ENCODE results near the gene MICB.
"Not testable (repeated sequence)": the region's sequence is repeated elsewhere in the genome, so short reads cannot be mapped to it uniquely, and the experiment has no call there.

The MICB gene

DNA sequence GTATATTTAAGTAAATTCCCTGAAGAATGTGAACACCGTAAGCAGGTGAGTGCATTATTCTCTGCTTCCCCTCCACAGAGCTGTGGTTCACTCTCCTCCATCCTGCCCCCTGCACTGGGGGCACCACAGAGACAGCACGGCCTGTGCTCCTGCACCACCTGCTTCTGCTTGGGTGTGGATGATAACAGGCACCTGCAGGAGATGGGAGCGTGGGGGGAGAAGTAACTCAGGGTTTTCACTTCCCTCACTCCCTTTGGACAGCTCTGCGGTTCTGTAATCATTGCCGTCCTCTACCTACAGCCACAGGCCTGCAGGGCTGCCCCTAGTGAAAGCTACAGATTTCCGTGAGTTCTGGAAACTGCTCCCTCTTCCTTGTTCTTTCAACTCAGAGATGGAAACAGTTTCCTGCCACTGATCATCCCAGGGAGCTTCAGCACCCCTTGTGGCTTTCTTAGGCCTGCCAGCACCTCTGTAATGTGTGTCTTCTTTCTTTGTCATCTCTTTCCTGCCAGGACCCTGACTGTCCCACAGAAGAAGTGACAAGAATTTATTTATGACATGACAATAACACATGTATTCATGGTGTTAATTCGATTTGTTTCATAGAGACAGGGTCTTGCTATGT is 21.3 kb upstream of the MICB start:
- DNase-seq: no peak

DNA sequence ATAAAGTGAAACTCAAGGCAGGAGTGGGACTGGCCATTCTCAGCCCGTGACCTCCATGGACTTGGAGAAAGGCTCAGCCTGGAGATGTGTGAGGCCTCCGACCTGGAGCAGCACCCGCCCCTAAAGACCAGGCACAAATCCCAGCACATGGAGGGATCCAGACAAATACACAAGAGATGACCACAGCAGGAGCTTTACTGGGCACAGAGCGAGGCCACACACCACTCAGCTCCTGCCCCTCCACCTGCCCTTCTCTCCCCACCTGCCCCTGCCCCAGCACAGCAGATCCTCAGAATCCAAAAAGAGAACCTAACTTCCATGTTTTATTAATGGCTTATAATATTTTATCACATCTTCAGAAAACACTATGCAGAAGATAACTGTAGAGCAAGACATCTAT is 20.4 kb upstream of the MICB start:
- DNase-seq: no peak

DNA sequence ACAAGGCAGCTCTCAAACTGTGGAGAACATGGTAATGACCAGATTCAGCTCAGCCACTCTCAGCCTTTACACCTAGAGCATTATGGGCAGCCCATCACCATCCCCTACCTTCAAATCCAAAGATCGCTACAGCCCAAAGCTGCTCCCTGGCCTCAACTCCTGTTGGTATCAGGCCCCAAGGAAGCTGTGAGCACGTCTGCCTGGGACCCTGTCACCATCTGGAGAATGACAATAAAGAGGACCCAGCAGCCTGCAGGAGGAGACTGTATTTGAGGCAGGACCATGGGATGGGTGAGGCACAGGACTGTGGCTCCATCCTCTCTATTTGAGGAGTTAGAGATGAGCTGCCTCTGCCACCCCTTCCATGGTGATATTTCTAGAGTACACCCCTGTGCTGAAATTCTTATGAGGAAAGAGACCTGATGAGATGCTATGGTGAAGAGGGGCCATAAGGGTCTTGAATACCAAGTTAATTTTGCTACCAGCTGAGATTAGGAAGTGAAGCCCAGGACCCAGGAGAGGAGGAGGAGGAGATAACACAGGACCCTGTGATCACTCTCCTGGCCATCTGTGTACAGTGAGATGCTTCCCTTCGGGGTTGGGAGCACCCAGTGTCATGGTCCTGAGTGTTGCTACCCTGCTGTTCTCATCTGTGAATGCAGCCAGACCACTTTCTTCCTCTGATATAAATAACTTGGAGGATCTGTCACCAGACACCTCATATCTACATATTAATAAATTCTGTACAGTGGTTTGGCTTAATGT is 19.6 kb upstream of the MICB start:
- DNase-seq: no peak

DNA sequence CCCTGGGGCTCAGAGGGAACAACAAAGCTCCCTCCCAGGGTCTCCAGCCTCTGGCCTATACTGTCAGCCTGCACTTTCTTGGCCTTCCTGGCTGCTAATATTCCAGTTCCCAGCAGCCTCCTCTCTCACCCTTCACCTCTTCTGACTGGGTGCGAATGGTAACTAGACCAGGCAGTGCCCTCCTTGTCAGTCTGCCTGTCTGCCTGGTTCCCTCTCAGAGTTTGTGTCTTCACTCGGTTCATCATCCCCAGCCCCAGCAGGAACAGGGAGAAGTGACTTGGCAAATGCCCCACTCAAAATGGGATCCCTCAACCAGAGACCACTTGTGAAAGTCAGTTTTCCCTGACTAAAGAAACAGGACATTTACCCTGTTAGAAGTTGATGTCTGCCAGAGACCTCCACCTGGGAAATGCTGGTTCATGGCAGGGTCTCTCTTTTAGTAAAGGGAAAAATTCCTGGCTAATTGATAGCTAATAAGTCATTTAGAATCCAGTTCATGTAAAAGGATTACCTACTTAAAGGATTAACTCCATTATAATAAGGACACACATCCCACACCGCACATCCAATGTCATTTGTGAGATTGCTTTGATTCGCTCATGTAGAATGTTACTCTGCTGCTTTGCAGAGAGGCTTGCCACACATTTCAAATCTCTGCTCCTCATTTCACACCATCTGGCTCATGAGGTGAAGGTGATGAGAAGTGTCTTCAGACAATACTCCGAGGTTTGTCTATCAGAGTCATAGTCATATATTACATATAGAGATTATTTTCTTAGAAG is 18.6 kb upstream of the MICB start:
- no peak for DNase-seq

DNA sequence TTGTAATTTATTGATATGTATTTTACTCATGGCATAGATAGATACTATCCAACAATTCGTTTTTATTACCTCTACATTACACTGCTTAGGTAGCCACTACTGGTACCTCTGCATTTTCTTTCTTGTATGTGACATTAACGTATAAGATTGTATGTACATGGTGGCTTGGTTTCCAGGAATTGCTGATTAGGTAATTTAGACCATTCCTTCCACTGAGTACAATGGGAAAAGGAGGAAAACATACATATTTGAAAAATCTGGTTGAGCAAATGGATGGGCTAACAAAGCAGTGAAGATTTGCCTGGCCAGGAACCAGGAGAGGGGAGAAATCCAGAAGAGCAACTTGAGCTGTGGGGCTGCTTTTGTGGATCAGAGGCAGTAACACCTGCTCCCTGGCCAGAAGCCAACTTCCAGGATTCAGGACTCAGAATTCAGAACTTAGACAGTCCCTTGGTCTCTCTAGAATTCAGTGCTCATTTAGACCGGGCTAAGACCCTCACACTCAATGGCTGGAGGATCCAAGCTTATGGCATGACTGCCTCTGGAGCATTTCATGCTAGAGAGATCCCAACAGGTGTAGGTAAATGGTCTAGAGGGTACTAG is 17.9 kb upstream of the MICB start:
- DNase-seq: no peak

DNA sequence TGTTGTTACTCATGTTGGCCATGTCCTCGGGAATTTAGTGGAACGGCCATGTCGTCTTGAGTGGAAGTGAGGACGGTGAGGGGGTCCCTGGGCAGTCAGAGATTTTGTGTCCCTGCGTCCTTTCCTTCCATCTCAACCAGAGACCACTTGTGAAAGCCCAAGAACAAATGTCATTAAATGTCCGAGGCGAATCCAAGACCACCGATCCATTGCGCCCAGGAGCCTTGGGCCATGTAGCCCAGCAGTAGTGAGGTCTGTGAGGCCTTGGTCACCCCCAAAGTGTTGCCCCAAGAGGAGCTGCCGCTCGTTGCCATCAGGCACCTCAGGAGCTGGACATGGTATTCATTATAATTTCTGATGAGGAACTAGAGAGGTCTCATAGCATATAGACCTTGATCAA is 17.4 kb upstream of the MICB start:
- DNase-seq: no peak

DNA sequence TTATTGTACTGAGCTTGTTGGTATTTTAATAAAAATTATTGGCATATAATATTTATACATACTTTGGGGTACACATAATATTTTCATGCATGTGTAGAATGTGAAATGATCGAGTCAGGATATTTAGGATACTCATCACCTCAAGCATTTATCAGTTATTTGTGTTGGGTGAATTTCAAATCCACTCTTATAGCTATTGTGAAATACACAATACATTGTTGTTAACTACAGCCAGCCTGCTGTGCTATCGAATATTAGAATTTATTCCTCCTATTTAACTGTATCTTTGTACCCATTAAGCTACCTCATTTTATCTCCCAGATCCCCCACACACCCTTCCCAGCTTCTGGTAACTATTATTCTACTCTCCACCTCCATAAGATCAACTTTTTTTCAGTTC is 14.6 kb upstream of the MICB start:
- no peak for DNase-seq

DNA sequence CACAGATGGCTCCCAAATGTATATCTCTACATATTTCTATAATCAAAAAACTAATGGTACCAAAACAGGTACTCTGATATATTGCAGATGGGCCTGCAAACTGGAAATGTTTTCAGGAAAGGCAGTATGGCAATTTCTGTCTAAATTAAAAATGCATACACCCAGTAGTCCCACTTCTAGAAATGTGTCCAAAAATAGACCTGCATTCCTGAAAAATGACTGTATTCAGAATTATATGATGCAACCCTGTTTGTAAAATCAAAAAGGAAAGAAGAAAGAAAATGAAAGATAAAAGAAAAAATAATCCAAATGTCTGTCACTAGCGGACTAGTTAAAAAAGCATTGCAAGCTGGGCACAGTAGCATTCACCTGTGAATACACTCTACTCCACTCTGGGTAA is 12.9 kb upstream of the MICB start:
- peak; percentile 34 for DNase-seq

DNA sequence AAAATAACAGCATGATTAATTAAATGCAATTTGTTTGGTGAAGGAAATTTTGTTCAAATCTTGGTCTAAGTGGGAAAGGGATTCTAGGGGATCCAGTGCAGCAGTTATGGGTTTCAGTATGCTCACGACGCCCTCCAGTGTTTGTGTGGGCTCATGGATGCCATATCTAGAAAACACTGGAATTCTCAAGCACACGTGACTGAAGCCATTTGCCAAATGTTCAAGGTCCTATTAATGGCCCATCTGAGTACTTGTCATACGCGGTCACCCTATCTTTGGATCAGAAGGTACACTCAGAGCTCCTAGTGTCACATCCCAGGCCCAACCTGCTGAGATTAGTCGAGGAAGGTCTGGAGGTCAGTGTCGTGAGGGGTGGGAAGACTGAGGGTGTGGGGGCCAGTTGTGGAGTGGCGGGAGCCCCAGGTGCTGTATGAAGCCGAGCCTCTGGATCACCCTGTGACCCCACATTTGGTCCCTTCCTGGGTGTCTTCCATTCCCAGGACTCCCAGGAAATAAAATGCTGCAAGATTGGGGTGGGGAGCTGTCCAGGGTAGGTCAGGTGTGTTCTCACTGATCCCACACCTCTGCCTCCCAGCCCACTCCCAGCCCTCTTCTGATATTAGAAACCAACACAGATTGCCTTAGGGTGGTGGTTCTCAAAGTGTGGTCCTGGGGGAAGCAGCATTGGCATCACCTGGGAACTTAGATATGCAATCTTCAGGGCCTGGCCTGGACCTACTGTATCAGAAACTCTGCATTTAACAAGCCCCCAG is 11.7 kb upstream of the MICB start:
- DNase-seq: not testable (repeated sequence)

DNA sequence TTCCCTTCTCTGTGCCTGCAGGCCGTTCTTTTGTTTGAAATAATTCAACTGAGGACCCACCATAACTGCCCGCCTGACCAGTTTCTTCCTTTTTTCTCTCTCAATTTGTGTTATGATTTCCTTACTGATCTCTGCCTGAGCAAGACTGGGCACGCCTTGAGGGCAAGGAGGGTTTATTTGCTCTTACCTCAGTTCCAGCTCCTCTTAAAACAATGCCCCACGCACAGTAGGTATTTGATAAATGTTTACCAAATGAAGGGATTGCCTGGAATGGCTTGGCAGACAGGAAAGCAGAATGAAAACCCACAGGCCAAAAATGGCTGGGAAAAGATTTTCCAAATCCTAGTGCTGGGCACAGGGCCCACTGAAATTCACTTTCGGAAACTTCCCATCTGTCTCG is 10.3 kb upstream of the MICB start:
- DNase-seq: not testable (repeated sequence)

DNA sequence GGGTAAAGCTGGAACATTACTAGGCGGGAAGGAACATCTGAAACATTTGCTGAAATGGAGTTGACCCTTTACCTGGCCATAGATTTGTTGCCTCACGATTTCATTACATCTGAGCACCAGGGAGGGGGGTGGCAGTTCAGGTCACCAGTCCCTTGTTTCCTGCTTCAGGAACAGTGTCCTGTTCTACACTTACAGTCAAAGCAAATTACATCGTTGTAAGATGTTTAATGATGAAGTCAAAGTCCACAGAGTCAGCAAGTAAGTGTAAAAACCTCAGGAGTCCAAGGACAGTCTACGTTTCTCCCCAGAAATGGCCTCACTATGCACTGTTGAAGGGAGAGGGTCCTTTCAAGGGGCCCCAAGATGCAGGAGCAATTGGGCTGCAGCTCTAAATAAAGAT is 8.9 kb upstream of the MICB start:
- DNase-seq: no peak

DNA sequence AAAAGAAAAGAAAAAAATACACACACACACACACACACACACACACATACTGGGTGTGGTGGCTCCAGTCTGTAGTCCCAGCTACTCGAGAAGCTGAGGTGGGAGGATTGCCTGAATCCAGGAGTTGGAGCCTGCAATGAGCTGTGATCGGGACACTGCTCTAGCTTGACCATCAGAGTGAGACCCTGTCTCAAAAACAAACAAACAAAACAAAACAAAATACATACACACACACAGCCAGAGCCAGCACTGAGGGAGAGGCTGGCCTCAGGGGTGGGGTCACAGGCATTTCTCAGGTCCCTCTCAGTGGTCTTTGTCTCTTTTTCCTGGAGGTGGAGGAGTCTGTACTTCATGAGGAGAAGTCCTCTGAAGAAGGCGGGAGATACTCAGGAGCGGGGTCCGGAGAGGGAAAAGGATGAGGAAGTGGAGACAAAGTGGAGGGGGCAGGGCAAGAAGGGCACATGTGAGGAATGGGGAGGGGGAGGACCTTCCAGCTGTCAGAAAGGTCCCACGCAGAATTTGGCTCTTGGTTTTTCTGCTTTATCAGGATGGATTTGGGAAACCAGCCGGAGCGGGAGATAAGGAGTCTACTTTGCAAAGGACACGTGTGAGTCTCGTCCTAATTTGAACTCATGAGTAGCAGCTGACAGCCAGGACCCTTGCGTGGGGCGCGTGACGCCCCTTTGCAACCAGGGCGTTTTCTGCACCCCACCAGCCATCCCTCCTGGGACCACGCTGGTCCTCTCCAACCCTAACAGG is 7.7 kb upstream of the MICB start:
- no peak for DNase-seq

DNA sequence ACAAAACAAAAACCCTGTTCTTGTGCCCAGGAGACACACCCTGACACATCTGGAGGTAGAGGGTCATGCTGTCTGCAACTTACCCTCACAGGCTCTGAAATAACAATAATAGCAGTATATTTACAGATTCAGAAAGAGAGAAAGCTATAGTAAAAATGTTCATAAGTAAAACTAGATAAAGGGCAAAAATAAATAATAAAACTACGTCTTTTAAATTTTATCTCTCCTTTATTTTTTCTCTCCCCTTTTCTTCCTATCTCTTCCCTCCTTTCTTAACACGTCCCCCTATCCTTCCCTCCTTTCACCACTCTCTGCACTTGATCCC is 4.4 kb upstream of the MICB start:
- DNase-seq: not testable (repeated sequence)

DNA sequence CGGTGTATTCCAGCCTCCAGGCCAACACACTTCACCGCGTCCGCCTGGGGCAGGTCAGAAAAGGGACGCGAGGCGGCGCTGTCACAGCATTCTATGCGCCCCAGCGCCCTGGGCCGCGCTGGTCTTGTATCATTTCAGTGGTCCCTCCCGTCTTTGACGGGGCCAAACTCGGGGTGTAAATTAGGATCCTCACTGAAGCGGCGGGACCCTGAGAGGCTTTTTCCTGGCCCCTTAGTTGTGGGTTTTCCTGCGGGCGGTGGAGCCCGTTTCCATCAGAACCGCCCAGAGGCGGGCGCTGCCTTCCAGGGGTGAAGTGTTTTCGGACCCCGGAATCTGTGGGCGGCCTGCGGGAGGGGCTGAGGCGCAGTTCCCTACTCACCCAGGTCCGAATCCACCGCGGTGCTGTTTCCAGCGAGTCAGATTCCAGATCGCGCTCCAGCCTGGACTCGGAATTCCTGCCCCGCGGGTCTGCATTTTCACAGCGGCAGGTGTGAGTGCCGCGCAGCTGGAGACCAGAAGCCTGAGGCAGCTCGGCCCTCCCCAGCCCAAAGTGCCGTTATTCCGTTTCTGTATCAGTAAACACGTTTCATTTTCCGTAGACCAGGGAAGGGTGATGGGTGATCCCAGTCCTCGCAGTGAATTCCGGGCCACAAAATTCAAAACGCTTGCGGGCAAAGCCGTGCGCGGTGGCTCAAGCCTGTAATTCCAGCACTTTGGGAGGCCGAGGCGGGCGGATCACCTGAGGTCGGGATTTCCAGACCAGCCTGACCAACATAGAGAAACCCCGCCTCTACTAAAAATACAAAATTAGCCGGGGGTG is 3.9 kb upstream of the MICB start:
- DNase-seq: peak; percentile 85

DNA sequence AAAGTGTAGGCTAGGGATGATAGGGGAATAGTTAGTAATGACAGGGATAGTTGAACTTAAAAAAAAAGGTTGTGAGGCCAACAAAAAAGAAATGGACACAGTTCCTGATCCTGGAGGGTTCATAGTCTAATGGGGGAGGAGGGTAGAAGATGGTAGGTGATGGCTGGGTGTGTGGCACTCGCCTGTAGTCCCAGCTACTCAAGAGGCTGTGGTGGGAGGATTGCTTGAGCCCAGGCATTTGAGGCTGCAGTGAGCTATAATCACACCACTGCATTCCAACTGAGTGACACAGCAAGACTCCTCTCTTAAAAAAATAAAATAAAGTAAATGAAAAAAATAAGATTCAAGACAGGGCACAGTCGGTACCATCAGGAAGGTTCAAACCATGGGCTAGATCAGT is 2.4 kb upstream of the MICB start:
- DNase-seq: peak; percentile 78

DNA sequence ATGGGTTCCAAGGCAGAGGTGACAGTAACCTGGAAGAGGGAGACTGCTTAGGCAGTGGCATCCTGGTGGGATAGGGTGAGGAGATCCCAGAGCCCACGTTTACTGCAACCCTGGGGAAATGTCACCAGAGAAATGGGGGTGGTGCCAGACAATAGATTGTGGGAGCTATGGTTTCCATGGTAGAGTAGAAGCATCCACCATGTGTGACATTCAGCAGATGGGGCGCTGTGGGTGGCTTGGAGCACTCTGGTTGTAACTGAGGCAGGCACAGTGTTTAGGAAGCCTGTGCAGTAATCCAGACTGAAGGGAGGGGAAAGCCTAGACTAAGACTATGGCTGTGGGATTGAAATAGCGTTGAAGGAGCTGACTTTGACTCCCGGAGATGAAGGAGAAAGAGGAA is 1.1 kb upstream of the MICB start:
- DNase-seq: not testable (repeated sequence)

DNA sequence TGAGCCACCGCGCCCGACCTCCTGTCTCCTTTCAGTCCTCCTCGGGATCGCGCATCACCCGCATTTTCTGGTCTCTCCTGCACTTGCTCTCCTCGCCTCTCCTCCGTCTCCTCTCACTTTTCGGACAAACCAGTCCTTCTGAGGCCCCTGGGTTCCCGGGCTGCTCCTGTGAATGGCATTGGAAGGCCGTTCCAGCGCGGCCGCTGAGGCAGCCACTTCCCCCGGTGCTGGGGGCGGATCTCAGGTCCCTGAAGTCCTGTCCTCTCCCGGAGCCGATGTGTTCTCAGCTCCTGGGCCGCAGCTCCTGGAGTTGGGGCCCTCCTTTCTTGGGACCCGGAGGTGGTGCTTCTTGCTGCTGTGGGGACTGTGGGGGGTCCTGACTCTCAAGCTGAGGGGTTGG is 803 bp downstream of the MICB start:
- DNase-seq: no peak

DNA sequence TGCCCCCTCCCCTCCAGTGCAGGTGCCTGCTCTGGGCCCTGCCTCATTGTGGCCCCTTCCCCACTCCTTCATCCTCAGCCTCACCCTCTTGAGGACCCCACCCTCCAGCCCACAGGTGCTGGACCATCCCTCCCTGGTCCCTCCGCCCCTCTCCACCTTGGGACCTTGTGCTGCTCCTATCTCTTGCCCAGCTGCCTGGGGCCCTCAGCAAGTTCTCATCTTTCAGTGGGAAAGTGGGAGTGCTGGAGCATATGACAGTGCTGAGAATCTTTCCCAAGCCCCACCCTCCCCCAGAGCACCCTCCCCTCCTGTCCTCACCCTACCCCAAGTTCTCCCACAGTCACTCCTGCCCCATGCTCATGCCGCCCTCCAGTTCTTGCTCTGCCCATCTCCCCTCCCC is 1.7 kb downstream of the MICB start:
- not testable (repeated sequence) for DNase-seq

DNA sequence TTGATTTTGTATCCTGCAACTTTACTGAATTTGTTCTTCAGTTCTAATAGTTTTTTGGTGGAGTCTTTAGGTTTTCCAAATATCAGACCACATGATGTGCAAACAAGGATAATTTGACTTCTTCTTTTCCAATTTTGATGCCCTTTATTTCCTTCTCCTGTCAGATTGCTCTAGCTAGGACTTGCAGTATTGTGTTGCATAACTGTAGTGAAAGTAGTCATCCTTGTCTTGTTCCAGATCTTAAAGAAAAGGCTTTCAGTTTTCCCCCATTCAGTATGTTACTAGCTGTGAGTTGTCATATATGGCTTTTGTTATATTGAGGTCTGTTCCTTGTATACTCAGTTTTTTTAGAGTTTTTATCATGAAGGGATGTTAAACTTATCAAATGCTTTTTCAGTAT is 4.6 kb downstream of the MICB start:
- DNase-seq: no peak

DNA sequence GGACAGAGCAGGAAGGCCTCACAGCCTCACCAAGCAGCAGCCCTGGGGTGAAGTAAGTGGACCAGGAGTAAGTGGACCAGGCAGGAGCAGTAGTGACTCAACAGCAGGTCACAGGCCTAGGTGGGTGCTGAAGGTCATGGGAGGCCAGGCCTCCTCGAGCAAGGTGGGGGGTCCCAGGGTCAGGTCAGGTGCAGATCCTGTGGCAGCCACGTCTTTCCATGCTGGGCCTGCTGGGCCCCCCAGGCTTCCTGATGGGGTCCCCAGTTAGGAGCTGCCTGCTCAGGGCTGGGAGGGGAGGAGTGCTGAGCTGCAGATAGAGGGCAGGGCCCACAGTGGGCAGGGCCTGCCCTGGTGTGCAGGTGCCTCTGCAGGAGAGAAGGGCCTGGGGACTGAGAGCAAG is 11.1 kb downstream of the MICB start:
- DNase-seq: not testable (repeated sequence)

DNA sequence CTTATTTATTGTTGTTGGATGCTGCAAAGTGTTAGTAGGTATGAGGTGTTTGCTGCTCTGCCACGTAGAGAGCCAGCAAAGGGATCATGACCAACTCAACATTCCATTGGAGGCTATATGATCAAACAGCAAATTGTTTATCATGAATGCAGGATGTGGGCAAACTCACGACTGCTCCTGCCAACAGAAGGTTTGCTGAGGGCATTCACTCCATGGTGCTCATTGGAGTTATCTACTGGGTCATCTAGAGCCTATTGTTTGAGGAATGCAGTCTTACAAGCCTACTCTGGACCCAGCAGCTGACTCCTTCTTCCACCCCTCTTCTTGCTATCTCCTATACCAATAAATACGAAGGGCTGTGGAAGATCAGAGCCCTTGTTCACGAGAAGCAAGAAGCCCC is 12.1 kb downstream of the MICB start:
- DNase-seq: no peak

Data from EL (cell line).